HG02938 (cell line): Measurements from ENCODE around the gene CAPSL.
"Not testable (repeated sequence)": the region's sequence is repeated elsewhere in the genome, so short reads cannot be mapped to it uniquely, and the experiment has no call there.

Experiments
- ATAC-seq: cut with Tn5 transposase; IDR thresholded peaks from one replicate; pipeline ENCODE4 v1.9.1; 2021; ENCODE audit warnings: mild to moderate bottlenecking, moderate library complexity; ENCODE audit not compliant: unreplicated experiment

Gene CAPSL

DNA sequence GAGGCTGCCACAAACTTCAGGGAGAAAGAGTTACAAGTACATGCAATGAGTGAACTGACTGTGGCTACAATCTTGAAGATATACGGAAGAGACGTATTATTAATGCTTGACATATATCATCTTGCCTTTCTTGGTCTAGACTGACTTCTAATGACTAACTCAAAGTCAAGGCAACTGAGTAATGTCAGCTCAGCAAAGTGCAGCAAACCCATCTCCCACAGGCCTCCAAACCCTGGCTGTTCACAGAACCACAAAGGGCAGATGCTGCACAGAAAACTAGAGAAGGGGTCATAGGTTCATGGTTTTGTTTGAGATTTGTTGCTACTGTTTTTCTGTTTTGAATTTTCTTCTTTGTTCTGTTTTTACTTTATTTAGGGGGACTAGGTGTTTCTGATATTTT, 60.8 kb downstream of the CAPSL start:
- ATAC-seq: no peak

DNA sequence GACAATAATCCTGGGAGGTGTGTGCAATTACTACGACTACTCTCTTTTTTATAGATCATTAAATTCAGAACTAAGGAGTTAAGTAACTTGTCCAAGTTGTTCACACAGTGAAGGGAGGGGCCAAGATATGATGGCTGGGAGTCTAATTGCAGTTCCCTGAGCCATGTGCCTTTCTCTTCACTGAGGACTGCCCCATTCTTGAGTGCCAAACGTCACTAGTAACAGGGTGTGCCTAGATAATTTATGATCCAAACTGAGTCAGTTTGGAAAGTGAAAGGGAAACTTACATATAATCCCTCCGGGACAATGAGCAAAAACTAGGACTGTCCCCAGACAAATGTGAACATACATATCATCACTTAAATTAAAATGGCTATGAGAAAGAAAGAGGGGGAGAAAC, 61.5 kb downstream of the CAPSL start:
- no peak for ATAC-seq

DNA sequence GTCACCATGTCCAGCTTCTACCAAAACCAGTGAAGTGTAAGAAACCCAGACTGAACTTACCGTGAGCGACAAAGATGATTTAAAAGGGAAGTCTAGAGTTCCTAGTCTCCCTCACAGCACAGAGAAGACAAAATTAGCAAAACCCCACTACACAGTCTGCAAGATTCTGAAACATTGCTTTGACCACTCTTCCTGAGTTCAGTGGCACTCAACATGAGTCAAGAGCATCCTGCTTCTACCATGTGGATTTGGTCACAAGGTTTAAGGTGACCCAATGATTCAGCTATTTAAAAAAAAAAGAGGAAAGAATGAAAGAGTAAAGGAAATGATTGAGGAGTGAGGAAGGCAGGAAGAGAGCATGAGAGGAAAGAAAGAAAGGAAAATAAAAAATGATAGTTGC, 62.0 kb downstream of the CAPSL start:
- no peak for ATAC-seq

DNA sequence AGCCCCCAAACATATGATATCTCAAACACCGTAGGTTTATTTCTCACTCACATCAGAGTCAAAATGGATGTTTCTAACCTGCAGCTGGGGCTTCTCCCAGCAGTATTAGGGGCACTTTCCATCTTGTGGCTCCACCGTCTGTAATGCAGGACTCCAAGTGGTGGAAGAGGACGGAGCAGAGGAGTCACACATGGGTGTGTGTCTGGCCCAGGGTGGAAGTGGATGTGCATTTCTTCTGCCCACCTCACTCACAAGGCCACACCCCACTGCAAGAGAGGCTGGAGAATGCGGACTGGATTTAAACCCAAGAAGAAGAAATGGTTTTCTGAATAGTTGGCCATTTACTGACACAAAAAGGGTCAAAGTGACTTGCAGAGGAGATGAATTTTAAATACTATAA, 67.8 kb downstream of the CAPSL start:
- ATAC-seq: no peak

DNA sequence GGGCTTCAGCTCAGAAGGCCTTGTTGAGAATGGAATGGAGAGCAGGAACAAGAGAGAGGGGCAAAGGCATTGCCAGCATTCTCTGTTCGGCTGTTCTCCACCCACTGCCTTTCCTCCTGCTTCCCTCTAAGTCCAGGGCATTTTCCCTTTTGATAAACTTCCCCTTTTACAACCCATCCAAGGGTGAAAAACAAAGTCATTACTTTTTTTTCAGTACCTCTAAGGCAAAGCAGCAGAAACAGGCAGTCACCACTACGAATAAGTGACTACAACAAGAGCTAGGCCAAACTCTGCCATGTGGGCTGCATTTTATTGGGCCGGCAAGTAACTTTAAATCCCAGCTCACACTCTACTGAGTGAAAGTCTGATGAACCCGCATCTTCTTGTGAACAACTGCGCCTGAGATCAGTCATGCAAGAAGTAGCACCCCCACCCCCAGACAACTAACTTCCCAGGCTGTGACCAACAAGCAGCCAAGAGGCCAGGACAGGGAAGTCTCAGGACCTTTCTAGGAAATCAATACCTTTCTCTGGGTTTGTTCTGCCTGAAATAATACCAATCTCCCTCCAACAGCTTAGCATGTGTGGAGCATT, 68.6 kb downstream of the CAPSL start:
- no peak for ATAC-seq

DNA sequence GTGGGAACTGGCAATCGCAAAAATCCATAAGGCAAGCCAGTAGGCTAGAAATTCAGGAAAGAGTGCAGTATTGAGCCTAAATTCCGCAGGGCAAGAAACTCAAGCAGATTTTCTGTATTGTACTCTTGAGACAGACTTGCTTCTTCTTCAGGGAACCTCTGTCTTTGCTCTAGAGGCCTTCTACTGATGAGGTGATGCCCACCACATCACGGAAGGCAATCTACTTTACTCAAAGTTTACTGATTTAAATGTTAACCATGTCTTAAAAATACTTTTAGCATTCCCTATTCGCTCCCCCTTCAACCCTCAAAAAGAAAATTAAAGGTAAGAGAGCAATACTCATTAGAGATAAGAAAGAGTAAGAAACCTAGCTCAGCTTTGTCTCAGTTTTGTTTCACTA, 70.4 kb downstream of the CAPSL start:
- ATAC-seq: no peak

DNA sequence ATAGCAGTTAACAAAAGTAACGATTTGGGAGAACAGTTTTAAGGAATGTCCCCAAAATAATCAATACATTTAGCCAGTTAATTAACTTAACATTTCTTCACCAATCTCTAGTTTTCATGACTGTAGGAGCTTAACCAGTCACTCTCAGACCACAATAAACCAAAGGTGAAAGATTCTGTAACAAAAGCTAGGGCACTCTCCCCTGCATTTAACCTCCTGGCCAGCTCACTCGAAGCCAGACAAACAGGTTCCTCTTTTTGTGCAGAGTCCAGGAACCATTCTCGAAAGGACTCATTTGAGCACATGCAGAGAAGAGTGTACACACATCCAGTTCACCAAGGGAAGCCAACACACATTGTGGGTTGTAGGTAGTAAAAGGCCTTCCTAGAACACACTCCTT, 75.3 kb downstream of the CAPSL start:
- ATAC-seq: no peak

DNA sequence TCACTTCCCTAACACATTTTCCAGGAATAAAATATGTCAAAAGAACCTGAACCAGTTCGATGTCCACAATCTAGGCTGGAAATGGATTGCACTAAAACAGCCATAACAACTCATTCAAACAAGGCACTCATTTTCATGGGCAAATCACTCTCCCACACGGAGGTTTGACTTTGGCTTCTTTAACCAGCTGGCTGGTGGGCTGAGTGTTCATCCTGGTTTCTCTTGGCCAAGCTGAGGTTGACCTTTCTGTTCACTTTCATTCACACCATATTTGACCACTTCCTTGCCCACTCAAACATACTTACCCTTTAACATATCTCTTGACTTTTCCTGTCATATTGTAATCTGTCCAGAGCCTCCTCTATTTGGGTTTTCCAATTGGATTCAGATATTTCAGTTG, 76.3 kb downstream of the CAPSL start:
- no peak for ATAC-seq

DNA sequence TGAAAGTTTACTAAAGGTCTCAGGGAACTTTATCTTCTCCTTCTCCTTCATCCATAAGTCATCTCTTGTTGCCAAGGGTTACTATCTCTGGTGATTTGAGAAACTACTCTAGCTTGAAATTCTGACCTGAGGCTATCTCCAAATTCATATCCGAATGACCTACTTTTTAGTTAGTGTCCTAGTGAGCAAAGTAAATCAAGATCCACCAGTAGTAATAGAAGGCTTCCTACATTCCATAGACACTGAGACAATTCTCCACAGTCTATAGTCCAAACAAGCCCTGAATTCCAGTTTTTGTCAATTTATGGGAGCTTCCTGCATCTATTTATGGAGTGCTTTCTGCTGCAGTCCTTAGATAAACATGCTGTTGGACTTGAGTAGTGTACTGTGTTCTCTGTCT, 76.7 kb downstream of the CAPSL start:
- no peak for ATAC-seq

DNA sequence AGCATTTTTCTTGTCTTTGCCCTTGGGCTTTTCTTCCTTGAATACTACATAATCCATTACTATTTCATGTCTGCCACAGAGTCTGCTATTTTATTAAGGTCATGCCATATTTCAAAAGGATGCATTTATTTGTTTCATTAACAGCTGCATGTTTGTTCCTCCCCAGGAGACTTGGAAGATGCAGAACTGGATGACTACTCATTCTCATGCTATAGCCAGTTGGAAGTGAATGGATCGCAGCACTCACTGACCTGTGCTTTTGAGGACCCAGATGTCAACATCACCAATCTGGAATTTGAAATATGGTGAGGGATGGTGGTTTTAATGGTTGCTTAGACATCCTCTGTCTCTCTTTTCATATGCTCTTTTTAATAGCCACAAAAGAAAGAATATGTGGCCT, 77.7 kb downstream of the CAPSL start:
- ATAC-seq: no peak

DNA sequence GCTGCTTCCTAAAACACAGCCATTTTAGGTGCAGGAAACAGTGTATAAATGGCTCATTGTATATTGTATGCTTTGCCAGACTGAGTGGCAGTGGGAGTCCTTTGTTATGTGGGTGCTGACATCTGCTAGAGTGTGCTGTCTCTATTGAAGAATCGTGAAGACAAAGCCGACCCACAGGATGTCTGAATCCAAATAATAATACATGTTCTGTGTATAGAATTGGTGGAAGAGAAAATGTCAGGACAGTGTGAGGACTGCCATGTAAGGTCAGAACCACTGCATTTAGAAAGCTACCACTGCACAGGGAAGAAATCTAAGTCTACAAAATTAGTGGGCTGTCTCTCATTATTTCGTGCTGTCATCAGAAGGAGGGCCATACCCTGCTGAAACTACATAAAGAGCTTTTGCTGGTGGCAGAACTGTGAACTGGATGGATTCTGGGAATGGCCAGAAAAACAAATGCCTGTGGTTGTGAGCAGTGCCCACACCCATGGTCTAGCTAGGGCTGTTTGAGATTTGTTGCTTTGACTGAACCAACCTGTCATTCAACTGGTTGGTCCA, 79.2 kb downstream of the CAPSL start:
- no peak for ATAC-seq

DNA sequence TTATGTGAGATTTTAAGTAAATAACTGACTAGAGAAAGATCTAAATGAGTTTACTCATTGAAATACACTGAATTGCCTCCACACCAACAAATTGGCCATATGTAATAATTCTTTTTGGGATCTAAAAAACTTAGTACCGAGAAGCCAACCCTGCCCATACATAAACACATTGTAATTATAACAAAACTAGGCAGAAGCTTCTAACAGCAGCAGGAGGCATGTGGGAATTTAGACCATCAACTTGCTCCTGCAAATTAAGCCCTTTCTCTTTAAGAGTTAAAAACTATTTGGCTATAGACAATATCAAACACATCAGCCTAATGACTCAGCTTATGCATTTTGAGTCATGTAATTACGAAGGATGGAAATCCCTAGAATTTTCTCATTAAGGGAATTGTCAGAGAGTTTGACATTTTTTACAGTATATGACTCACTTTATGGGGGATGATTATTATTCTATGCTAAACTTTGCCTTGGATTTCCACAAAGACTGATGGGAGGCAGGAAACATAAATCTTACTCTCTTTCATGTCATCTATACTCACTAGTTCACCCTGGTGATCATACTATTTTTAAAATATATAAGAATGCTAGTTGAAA, 80.7 kb downstream of the CAPSL start:
- no peak for ATAC-seq

DNA sequence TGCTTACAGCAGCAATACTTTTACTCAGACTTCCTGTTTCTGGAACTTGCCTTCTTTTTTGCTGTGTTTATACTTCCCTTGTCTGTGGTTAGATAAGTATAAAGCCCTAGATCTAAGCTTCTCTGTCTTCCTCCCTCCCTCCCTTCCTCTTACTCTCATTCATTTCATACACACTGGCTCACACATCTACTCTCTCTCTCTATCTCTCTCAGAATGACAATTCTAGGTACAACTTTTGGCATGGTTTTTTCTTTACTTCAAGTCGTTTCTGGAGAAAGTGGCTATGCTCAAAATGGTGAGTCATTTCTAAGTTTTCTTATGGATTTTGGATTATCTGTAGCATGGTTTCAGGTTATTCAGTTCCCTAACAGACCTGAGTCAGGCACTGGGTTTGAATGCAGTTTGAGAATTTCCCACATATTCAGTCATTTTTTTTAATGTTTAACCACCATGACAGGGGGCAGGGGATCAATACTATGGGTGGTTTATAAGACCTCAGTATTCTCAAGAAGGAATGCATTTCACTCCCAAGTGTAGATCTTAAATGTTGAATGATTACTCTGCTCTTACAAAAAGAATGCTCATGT, 81.6 kb downstream of the CAPSL start, which contains the start of gene IL7R:
IL7R (plus strand) TSS at position 127 of the 587 bp plus-strand sequence; CDS start at position 214, 87 bp downstream.
- ATAC-seq: no peak

DNA sequence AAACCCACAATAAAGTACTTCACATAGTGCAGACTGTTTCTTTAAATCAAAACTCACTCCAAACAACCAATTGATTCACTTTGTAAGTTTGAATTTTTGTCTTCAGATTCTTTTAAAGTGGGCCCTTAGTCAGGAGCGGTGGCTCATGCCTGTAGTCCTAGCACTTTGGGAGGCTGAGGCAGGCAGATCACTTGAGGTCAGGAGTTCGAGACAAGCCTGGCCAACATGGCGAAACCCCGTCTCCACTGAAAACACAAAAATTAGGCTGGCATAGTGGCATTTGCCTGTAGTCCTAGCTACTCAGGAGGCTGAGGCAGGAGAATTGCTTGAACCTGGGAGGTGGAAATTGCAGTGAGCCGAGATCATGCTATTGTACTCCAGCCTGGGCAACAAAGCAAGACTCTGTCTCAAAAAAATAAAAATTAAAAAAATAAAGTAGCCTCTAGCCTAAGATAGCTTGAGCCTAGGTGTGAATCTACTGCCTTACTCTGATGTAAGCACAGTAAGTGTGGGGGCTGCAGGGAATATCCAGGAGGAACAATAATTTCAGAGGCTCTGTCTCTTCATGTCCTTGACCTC, 82.1 kb downstream of the CAPSL start:
- not testable (repeated sequence) for ATAC-seq

DNA sequence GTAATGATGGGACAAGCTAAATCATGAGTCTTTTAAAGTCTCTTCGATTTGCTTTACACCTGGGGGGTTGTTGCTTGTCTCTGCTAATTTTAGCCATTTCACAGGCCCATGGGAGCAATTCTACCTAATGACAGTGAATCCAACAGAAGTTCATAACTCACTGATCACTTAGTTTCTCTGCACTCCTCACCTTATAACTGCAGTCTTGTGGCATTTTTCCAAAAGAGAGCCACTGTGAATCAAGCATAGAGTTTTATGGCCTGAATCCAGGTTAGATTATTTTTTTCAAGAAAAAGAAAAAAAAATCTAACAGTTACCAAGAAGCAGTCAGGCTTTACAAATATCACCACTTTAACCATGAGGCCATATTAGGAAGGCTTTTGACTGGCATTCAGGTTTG, 83.2 kb downstream of the CAPSL start:
- no peak for ATAC-seq
